KBM-7 (cell line): Measurements from ENCODE around the gene ISCA1.
A peak's percentile ranks its signal among the peaks of the same experiment; 100 is the strongest.

Experiments used
- DNase-seq: peaks from one replicate; pipeline ENCODE4 v3.0.0-alpha.2; 2015
- in situ Hi-C: fragments of 300-500 bp; cut with MboI; formaldehyde crosslinking; loops from 2 replicates; pipeline ENCODE4 v1.14.3; 2020; ENCODE audit warnings: low sequenced_read_pairs, low pct_unique_long_range_greater_than_20kb, mixed read lengths

Gene ISCA1

DNA sequence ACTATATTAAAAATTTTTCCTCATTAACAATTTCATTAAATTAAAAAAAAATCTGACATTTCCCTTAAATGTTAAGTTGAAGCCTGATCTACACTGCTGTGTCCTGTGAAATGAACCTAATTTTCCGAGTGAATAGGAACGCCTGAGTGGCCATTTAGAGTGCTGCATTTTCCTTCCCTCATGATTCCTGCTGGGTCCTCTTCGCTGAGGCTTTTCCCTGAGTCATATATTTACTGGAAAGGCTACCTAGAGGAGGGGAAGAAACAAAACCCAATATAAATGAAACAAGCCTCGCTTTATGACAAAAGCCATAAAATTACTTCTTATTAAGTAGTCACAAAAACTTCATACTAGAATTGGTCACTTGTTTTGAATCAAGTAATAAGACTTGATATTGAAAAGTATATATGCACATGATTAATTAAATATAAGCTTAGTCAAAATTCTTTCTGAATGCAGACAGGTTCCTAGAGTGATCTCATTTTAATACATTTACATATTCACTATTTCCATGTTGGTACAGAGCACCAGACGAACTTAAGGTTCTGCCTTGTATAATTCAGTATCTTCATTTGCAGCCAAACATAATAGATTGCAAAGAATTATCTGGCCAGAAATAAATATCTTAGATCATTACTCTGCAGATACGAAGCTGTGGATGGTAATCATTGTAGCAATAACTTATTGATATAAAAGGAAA, 6.3 kb upstream of the ISCA1 start:
- in situ Hi-C loops = no loop called here
- DNase-seq = no peak

DNA sequence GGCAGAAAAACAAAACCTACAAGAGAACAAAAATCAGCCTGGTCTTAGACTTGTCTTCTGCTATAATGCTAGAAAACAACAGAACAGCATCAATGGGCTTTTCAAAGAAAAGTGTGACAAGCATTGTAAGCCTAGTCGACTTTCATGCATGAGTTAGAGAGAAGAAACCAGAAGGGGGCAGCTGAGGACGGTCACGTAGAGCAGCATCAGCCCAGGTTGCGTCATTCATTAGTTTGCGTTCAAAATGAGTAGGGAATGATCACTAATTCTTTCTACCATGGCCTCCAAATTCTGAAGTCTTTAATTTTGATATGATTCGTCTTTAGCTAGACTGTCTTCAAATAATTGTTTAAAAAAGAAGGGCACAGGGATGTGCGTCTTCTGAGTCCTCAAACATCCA, 4.7 kb upstream of the ISCA1 start:
- in situ Hi-C loops = no loop called here
- DNase-seq = peak; percentile 51

- in situ Hi-C loops = no loop called here
- no peak for DNase-seq
These were observed 3.9 kb upstream of the ISCA1 start for GRCh38 chr9:86286278-86286677.

- in situ Hi-C loops = no loop called here
- peak; percentile 35 for DNase-seq
These were observed 2.9 kb upstream of the ISCA1 start for GRCh38 chr9:86285261-86285660.

GRCh38 chr9:86282979-86283535, 719 bp upstream of the ISCA1 start:
- no peak for DNase-seq
- in situ Hi-C loops = no loop called here

- in situ Hi-C loops = no loop called here
- DNase-seq = no peak
These were observed 703 bp downstream of the ISCA1 start for GRCh38 chr9:86281593-86282076.

- DNase-seq = no peak
- in situ Hi-C loops = no loop called here
These were observed 1.8 kb downstream of the ISCA1 start for GRCh38 chr9:86280580-86280979.

- no peak for DNase-seq
- in situ Hi-C loops = no loop called here
These were observed 2.5 kb downstream of the ISCA1 start for GRCh38 chr9:86279839-86280238.

GRCh38 chr9:86277072-86277471, 5.3 kb downstream of the ISCA1 start:
- in situ Hi-C loops = no loop called here
- DNase-seq = no peak

GRCh38 chr9:86275962-86276361, 6.4 kb downstream of the ISCA1 start:
- in situ Hi-C loops = no loop called here
- no peak for DNase-seq

- no peak for DNase-seq
- in situ Hi-C loops = no loop called here
These were observed 7.3 kb downstream of the ISCA1 start for GRCh38 chr9:86274821-86275643.

DNA sequence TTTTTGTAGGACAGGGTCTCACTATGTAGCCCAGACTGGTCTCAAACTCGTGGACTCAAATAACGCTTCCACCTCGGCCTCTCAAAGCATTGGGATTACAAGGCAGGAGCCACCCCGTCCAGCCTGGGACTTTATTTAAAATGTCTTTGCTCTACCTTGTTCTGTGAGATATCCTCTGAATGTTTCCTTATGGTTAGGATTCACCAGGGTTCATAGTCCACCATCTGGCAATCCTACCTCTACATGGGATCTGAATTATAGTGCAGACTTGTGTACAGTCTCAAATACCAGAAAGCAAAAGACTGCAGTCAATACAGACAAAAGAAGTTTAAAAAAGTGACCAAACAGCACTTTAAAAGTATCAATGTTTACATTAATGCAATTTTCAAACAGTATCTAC, 10.1 kb downstream of the ISCA1 start:
- DNase-seq = no peak
- in situ Hi-C loops = no loop called here

GRCh38 chr9:86263876-86264275, 18.5 kb downstream of the ISCA1 start:
- in situ Hi-C loops = no loop called here
- no peak for DNase-seq

DNA sequence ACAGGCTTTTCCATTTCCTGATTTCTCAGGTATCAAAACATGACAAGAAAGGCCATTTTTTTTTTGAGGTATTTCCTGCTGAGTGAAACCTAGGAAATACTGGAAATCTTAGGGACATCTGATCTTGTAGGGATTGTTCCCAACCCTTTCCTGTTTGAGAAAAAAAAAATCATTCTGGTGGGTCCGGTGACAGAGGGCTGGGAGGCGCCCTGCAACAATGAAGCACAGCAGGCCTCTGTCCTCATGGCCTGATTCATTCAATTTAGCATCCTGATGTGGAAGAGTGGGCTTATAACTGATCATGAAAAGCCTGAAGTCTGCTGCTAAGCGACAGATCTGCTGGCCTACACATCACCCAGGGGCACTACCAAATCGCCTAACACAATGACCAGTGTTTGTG, 19.8 kb downstream of the ISCA1 start:
- in situ Hi-C loops = no loop called here
- no peak for DNase-seq

DNA sequence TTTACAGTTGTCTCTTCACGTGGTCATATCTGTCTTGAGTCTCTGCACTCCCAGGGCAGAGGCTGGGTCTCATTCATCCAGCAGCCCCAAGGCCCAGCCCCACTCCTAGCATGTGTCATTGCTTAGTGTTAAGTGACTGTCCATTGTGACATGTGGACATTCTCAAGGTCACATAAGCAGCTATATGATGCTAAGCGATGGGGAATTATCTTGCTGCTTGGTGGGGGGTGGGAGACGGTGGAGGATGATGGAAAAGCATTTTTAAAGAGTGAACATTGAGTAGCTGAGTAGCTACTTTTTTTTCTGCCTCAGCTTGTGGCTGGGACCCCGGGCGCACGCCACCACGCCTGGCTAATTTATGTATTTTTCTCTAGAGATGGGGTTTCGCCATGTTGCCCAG, 22.8 kb downstream of the ISCA1 start, which contains the start of gene C9orf153:
C9orf153 (minus strand) TSS at position 101 of the 400 bp plus-strand sequence. CDS start 30,054 bp downstream, outside the sequence.
- in situ Hi-C loops = no loop called here
- DNase-seq = no peak

GRCh38 chr9:86257391-86257790, 24.9 kb downstream of the ISCA1 start:
- in situ Hi-C loops = no loop called here
- DNase-seq = no peak

DNA sequence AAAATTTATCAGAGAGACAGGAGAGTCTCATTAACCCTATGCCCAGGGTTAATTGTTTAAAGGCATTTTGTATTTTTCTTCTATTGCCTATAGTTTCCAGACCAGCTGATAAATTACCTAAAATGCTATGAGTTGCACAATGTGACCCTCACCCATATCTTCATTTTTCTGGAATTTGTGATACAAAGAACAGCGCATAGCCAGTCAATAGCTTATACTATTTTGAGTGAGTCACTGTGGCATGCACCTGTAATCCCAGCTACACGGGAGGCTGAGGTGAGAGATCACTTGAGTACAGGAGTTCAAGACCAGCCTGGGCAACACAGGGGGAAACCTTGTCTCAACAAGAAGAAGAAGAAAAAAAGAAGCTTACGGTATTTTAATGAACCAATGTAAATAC, 25.7 kb downstream of the ISCA1 start:
- DNase-seq = no peak
- in situ Hi-C loops = no loop called here

- in situ Hi-C loops = no loop called here
- DNase-seq = no peak
These were observed 28.8 kb downstream of the ISCA1 start for GRCh38 chr9:86253577-86253976.

DNA sequence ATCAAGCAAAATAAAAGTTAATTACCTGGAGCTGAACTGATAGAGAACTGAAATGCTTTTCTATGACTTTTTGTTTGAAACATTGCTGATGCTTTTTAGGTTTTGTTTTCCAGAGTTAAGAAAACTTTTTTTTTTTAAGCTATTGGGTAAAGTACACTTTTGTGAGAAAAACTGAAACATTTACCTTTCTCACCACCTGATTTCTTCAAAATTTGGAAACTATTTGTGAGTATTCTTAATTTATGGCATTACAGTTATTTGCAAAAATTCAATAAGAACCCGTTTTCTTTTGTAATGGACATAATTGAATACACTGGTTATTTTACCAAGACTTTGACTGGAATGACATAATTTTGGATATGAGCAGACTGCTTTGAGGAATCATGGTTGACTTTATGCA, 29.5 kb downstream of the ISCA1 start:
- DNase-seq = no peak

GRCh38 chr9:86250123-86250522, 32.2 kb downstream of the ISCA1 start:
- DNase-seq = no peak
- in situ Hi-C loops = no loop called here

More for the DNA sequence above, 29.5 kb downstream of the ISCA1 start:
- in situ Hi-C loops = no loop called here
